Activated gamma-delta T cell (primary cell): ENCODE data around the gene ST3GAL3.

ENCODE experiments used
- DNase-seq: peaks from one replicate; lab custom pipeline; 2025; lab: John Stamatoyannopoulos, UW

ST3GAL3 gene

DNA sequence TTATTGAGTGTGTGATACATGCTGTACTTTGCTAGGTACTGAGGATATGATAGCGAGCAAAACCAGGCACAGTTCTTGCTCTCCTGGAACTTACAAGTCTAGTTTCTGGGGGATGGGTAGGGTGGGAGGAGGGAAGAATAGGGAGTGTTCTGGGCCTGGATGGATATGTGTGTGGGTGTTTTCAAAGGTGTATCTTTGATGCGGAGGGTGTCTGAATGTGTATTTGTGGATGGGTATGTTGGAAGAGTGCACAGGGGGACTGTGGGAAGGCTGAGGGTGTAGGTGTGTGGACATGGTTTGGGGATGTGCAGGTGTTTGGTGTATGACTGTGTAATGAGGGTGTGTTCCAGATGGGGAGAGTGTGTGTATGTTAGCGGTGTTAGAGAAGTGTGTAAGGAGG lies 258.0 kb downstream of the ST3GAL3 start:
- no peak for DNase-seq

DNA sequence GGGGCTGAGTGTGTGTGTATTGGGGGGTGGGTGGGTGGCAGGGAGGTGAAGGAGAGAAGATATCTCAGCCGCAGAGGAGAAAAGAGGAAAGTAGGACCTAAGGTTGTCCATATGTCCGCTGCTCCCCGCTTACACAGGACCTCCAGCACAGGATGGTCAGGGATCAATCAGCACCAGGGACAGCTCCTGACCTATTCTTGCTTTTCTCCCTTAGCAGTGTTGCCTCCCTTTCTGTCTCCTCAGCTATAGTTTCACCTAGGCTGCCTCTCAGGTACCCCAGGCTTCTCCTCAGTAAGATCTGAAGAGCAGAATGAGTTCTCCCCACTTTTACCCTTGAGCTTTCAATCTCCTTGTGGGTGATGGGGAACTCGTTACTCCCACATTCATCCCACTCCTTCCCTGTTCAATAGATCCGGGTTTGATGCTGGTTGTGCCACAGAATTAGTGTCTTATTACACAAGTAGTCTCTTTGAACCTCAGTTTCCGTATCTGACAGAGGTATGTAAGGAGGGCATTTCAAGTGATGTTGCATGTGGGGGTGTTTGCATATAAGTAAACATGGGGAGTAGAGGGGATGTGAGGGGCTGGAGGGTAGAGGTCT lies 261.1 kb downstream of the ST3GAL3 start:
- DNase-seq, result no peak

DNA sequence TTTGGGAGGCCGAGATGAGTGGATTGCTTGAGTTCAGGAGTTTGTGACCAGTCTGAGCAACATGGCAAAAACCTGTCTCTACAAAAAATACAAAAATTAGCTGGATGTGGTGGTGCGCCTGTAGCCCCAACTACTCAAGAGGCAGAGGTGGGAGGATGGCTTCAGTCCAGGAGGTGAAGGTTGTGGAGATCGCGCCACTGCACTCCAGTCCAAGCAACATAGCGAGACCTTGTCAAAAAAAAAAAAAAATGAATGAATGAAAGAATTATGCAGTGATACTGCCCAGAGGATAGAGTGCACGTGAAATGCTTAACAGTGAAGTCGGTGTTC lies 262.0 kb downstream of the ST3GAL3 start:
- DNase-seq, result no peak

DNA sequence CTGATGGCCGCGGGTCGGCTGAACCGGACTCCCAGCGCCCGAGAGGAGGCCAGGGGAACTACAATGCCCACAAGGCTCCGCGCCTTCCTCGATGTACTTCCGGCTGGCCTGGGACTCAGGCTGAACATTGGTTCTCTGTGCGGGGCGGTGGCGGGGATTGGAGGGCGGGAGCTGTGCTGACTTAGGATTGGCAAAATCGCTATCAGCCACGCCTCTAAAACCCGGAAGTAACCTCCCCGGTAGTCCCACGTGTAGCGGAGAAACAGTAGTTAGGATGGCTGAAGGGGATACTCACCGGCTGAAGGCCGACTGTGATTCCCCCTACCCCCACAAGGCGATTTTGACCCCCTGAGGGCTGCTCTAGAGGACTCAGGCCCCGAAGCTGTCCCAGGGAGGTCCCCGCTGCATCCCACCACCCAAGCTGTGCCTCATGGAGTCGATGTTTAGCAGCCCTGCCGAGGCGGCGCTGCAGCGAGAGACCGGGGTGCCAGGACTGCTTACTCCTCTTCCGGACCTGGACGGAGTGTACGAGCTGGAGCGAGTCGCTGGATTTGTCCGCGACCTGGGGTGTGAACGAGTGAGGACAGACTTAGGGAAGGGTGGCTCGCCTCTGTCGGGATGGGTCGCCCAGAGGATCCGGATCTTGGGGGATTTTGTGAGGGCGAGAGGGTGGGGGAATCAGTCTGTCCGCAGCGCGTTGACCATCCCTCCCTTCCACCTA lies 262.6 kb downstream of the ST3GAL3 start, which contains the start of gene DPH2:
Gene DPH2, plus strand, starts transcription at position 265 of the 721 bp plus-strand sequence. Its CDS starts 166 bp downstream, at position 431.
- peak; percentile 81 for DNase-seq

DNA sequence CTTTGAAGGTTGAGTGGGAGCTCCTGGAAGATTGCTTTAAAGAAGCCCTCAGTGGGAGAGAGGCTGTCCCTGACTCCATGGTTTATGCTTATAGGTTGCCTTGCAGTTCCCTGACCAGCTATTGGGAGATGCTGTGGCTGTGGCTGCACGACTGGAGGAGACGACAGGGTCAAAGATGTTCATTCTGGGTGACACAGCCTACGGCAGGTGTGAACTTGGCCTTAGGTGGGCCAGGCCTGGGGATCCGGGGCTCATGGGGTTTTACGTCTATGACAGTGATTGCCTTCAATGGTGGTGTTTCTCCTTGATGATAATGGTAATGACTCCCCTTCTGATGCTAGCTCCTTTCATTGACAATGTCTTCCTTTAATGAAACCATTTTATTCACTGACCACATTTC lies 263.2 kb downstream of the ST3GAL3 start:
- DNase-seq, result no peak

DNA sequence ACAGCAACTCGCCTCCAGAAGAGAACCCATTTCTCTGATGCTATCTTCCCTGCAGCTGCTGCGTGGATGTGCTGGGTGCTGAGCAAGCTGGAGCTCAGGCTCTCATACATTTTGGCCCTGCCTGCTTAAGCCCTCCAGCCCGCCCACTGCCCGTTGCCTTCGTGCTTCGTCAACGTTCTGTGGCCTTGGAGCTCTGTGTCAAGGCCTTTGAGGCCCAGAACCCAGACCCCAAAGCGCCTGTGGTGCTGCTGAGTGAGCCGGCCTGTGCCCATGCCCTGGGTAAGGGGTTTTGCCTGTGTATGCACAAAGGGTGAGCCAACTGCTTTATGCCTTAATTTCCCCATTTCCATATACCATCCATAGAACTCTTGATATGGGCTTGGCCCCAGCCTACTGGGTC lies 263.6 kb downstream of the ST3GAL3 start:
- no peak for DNase-seq

DNA sequence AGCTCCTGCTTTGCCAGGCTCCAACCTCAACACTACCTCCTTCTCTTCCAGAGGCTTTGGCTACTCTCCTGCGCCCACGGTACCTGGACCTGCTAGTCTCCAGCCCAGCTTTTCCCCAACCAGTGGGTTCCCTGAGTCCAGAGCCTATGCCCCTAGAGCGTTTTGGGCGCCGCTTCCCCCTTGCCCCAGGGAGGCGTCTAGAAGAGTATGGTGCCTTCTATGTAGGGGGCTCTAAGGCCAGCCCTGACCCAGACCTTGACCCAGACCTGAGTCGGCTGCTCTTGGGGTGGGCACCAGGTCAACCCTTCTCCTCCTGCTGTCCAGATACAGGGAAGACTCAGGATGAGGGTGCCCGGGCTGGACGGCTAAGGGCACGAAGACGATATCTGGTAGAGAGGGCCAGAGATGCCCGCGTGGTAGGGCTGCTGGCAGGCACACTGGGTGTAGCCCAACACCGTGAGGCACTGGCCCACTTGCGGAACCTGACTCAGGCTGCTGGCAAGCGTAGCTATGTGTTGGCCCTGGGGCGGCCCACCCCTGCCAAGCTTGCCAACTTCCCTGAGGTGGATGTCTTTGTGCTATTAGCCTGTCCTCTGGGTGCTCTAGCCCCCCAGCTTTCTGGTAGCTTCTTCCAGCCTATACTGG lies 264.1 kb downstream of the ST3GAL3 start:
- DNase-seq, result no peak

DNA sequence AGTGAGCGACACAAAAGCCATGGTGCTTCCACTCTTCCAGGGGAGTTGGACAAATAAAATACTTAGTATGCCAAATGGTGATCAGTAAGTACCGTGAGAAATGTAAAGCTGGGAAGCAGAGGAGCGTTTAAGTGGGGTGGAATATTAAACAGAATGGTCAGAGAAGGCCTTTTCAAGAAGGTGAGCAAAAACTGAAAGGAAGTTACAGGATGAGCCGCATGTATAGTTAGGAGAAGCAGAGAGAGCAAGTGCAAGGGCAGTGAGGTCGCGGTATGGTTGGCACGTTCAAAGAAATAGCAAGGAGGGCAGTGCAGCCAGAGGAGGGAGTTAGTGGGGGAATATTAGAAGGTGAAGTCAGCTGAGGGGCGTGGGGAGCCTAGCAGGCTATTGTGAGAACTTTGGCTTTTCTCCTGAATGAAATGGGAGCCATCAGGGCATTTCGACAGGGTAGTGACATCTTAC lies 266.7 kb downstream of the ST3GAL3 start:
- DNase-seq, result no peak

DNA sequence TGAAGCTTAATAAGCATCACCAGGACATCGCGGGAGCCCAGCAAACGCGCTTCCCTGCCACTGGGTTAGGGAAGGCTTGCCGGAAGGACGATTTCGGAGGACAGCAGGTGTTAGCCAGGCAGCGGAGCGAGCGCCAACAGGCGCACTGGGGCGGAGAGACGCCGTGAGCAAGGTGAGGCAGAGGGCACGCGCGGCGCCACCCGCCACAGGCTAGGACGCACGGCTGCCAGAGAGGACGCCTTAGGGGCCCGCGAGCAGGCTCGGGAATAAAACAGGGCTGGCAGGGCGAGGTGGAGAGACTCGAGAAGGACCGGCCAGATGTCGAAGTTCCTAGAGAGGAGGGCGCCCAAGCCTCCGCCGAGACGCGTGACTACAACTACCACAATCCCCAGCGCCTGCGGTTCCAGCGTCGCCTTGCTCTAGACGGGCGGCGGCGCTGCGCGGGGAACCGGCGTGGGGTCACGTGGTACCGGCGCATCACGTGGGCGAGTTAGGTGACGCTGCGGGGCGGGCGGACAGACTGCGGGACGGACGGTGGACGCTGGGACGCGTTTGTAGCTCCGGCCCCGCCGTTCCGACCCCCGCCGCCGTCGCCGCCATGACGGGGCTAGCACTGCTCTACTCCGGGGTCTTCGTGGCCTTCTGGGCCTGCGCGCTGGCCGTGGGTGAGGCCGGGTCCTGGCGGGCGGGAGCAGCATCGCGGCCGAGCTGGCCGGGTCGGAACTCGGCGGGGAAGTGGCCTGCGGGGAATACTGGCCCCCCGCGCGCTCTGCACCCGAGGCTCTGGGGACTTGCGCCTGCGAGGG lies 267.3 kb downstream of the ST3GAL3 start, which contains the start of gene ATP6V0B:
Gene ATP6V0B, plus strand, starts transcription at position 518 of the 806 bp plus-strand sequence. Its CDS starts 81 bp downstream, at position 599.
- peak; percentile 89 for DNase-seq

DNA sequence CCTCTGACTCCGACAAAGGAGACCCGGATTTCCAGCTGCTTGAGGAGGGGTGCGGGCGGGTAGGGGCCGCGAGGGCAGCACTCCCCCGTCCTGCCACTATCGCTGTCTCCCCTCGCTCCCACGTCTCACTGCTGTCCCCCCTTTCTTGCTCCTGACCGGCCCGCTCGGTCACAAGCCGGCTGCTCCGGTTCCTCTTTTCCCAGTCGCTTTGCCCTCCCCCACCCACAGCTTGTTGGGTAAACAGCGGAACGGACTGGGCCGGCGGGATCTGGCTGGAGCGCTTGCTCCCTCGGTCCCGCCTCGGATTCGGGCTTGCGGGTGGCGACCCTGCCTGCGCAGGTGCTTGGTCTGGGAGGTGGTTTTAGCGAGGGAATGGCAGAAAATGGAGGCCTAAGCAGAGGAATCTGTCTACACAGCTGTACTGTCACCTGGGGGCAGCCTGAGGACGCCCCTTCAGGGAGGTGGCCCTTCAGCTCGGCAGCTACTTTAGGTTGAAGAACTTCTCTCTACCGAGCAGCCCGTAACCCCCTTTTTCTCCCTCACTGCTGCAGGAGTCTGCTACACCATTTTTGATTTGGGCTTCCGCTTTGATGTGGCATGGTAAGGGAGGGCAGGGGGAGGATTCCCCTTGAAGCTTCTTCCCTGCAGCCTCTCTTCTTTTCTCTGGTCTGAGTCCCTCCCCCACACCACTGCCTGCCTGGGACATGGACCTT lies 268.1 kb downstream of the ST3GAL3 start:
- DNase-seq, result no peak

DNA sequence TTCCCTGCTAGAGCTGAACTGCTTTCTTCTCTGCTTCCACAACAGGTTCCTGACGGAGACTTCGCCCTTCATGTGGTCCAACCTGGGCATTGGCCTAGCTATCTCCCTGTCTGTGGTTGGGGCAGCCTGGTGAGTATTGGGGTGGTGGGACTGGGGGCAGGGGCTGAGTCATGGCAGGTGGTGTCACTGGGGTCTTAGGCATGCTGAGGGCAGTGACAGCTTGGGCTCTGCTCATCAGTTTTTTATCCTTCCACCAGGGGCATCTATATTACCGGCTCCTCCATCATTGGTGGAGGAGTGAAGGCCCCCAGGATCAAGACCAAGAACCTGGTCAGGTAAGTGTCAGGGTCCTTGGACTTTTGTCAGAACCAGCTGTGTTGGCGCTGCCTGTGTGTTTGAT lies 268.7 kb downstream of the ST3GAL3 start:
- no peak for DNase-seq

DNA sequence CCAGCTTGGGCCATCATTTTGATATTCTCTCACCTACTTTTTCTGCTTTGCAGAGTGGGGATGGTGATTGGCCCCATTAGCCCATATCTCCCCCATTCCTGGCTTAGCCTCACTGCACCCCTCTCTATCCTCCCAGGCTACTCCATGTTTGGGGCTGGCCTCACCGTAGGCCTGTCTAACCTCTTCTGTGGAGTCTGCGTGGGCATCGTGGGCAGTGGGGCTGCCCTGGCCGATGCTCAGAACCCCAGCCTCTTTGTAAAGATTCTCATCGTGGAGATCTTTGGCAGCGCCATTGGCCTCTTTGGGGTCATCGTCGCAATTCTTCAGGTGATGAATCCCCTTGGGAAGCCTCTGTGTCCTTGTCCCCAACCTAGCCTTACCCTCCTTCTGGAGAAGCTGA lies 269.6 kb downstream of the ST3GAL3 start:
- DNase-seq, result no peak

DNA sequence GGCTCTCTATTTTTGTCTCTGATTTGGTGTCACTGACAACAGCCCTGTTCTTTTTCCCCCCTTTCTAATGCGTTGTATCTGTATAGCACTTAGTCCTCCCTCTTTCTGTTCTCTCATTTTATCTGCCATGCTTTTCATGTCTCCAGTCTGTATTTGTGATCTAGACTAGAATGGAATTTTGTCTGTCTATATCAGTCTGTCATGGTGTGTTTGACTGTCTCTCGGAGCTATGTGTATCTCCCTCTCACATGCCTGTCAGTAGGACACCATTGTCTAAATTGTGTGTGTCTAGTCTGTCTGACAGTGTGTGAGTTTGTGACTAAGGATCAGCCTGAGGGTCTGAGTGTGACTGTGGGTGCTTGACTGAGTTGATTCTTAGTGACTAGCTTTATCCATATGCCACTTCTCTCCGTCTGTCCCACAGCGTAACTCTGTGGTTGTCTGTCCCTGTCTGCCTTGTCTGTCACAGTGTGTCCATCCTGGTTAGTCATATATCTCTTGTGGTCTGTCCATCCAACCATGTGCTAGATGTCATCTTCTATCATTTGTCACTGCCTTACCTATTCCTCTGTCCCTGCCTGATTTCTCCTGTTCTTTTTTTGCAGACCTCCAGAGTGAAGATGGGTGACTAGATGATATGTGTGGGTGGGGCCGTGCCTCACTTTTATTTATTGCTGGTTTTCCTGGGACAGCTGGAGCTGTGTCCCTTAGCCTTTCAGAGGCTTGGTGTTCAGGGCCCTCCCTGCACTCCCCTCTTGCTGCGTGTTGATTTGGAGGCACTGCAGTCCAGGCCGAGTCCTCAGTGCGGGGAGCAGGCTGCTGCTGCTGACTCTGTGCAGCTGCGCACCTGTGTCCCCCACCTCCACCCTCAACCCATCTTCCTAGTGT lies 270.3 kb downstream of the ST3GAL3 start:
- DNase-seq, result no peak

DNA sequence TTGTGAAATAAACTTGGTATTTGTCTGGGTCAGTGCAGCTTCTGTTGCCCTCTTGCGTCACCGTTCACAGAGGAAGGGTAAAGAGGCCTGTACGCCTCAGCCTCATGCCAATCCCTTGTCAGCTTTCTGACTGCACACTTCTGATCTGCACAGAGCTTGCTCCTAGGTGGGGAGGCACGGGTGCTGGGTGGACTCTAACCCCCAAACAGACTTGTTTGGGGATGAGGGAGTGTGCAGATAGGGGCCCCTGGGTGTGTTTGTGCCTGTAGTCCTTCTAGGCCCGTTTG lies 270.9 kb downstream of the ST3GAL3 start:
- no peak for DNase-seq

DNA sequence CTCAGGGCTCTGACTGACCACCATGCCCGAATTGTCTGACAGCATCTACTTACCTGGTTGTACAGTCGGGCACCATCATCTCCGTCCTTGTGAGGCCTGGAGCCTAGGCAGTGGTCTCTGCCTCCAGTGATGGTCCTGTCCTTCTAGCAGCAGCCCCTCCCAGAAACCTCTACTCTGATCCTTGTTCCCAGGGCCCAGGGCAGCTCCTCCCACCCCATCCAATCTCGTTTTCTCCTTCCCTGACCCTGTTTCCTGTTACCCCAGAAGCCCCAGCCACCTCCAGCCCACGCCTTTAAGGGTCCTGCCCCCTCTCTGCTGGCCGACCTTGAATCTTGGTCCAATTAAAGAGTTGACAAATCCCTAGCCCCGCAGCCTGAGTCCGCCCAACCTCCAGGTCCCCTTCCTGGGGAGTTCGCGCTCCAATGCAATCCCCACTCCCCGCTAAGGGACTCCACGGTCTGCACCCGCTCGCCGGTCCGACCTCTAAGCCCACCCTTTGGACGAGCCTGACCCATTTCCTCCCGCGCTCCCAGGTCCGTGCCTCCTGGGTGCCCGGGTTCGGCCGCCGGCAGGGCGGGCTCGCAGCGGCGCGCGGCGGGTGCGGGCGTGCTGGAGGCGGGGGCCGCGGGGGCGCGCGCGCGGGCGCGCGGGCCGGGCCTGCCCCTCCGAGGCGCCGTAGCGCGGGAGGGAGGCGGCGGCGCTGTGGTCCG lies 271.4 kb downstream of the ST3GAL3 start, which contains the start of gene B4GALT2:
Gene B4GALT2, plus strand, starts transcription at position 660 of the 710 bp plus-strand sequence. CDS start 1,951 bp downstream, outside the sequence.
- no peak for DNase-seq

DNA sequence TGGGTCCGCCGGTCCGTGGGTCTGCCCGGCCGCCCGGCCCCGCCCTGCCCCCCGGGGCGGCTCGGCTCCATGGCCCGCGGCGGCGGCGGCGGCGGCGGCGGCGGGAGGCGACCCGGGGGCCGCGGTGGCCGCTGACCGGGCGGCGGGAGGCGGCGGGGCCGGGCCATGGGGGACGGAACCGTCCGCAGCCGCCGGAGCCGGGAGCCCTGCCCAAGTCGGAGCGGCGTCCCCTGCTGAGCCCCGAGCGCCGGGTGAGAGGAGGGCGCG lies 271.9 kb downstream of the ST3GAL3 start:
- DNase-seq, result no peak

DNA sequence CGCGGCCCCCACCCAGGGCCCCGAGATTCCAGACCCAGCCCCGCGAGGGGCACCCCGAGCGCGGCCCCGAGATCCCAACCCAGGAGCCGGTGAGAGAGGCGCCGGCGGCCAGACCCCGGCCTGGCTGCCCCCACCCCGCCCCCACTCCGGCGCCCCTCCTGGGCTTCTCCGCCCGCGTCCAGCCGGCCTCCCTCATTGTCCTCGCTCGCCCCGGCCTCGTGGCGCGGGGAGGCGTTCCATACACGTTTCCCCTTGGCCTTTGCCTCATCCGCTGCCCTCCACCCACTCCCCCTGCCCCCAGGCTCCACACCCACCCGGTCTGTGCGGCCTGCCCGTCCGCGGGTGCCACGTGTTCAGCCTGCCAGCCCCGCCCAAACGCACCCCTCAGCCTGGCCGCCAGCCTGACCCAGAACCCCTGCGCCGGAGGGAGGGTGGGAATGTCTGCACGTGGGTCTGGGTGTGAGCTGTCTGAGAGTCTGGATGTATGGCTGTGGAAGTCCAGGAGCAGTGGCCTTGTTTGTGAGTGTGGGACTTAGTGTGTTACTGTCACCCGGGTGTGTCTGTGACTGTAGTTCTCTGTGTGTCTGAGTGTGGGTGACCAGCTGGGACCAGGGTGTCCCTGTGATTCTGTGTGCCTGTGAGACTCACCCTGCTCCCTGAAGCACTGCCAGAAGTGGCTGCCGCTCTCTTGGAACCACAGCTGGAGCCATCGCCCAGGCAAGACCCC lies 272.4 kb downstream of the ST3GAL3 start:
- DNase-seq, result no peak

DNA sequence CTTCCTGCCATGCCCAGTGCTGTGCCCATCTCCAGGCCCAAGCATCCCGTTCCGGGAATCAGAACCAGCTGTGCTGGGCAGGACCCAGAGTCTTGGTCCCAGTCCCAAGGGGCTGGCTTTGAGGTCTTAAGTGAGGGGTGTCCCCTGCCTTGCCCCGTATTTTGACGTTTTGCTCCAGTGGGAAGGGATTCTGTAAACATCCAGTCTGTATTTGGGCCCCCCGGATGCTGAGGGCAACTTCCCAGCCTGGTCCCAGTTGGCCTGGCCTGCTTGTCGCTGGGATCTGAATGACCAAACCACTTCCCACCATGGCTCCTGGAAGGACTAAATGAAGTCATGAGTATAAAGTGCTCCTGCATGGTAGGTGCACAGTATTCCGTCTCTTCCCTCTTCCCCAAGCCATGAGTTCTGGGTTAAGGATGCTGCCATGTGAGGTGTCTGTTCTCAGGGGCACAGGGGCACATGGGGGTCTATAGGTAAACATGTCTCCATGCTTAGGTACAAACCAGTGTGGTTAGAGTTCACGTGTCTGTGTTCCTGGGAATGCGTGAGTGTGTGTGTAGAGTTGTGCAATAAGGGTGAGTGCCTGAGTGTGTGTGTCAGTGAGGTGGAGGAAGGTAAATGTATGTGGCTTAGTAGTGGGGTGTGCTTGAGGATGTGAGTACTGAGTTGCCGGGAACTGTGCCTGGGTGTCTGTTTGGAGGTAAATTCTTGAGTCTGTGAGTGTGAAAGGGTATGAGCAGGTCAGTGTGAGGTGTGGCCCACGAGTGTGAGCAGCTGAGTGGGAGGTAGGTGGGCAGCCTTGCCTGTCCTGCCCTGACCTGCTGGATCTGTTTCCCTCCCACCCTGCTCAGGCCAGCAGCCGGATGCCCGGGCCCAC lies 273.2 kb downstream of the ST3GAL3 start:
- no peak for DNase-seq
